Smooth muscle cell (in vitro differentiated cells): ENCODE results near the gene SLC17A6. TPM values are rescaled to one million over a fixed set of nuclear protein-coding genes. Genes with fewer than 3 reads are reported as not detected.

Experiments
- polyA plus RNA-seq: library from polyadenylated mRNA; unstranded; fragments of >200 nt; fragmentation: Nextera tagmentation; extraction: Ambion mirVana; gene quantifications from 2 replicates; pipeline ENCODE4 v1.2.1, GENCODE V29; 2016
- total RNA-seq: library from RNA; depleted of rRNA; stranded (reverse); fragments of >200 nt; gene quantifications from 2 replicates; pipeline ENCODE4 v1.2.3, GENCODE V29; 2014

The SLC17A6 gene
- total and polyA plus RNA-seq, 2 experiments from 2014 or later: not detected

Other genes starting within 250 kb of the SLC17A6 start
- 0.18 and 0.27 TPM in 2 replicates for gene ANO5, start 145.3 kb upstream of the SLC17A6 start, total RNA-seq
- gene ANO5, start 145.3 kb upstream of the SLC17A6 start, polyA plus RNA-seq: 0.02 TPM in 1 of 2 replicates, not detected in the other